WTC11 (cell line): ENCODE data around the gene ADGRF1.

Experiments used
- CTCF ChIP-seq: fragments of 200-600 bp; IDR thresholded peaks from 2 replicates; pipeline ENCODE4 v1.8.0; 2022; ENCODE audit warnings: antibody characterized with exemption
- ETV6 ChIP-seq: sonication (generic); formaldehyde crosslinking; IDR thresholded peaks from 2 replicates; pipeline ENCODE4 v1.8.1; 2022; ENCODE audit warnings: mild to moderate bottlenecking, missing genetic modification reagents
- FOXJ3 ChIP-seq: sonication (generic); formaldehyde crosslinking; IDR thresholded peaks from 2 replicates; pipeline ENCODE4 v1.9.0; 2021; ENCODE audit warnings: missing genetic modification reagents, mild to moderate bottlenecking, borderline replicate concordance
- KAT7 ChIP-seq: sonication (generic); formaldehyde crosslinking; IDR thresholded peaks from 2 replicates; pipeline ENCODE4 v1.8.1; 2023; ENCODE audit warnings: missing genetic modification reagents, mild to moderate bottlenecking, borderline replicate concordance
- MLX ChIP-seq: sonication (generic); formaldehyde crosslinking; IDR thresholded peaks from 2 replicates; pipeline ENCODE4 v1.8.1; 2023; ENCODE audit warnings: mild to moderate bottlenecking, missing genetic modification reagents, moderate library complexity
- MYBL2 ChIP-seq: sonication (generic); formaldehyde crosslinking; IDR thresholded peaks from 2 replicates; pipeline ENCODE4 v1.8.1; 2023; ENCODE audit warnings: mild to moderate bottlenecking, moderate library complexity, missing genetic modification reagents
- NFYB ChIP-seq: sonication (generic); formaldehyde crosslinking; conservative IDR thresholded peaks from 2 replicates; pipeline ENCODE4 v1.8.0; 2022; ENCODE audit warnings: low read depth, missing genetic modification reagents
- SP1 ChIP-seq: sonication (generic); formaldehyde crosslinking; conservative IDR thresholded peaks from 2 replicates; pipeline ENCODE4 v1.8.1; 2022; ENCODE audit warnings: missing genetic modification reagents
- ZNF121 ChIP-seq: sonication (generic); formaldehyde crosslinking; IDR thresholded peaks from 2 replicates; pipeline ENCODE4 v1.8.0; 2023; ENCODE audit warnings: missing genetic modification reagents
- ZNF416 ChIP-seq: fragments of 250-450 bp; sonication (Bioruptor Pico); IDR thresholded peaks from 2 replicates; pipeline ENCODE4 v1.9.0; 2021; ENCODE audit warnings: mild to moderate bottlenecking, inconsistent platforms

GRCh38 chr6:47007657-47008396 lies 34.3 kb downstream of the ADGRF1 start:
- TF ChIP-seq CTCF (no peak), ZNF416 (no peak), NFYB (CRISPR knock-in tag) (no peak), MLX (CRISPR knock-in tag) (no peak), FOXJ3 (CRISPR knock-in tag) (no peak), ZNF121 (CRISPR knock-in tag) (no peak), KAT7 (no peak), SP1 (CRISPR knock-in tag) (no peak), MYBL2 (no peak), ETV6 (no peak)
